CD4-positive, alpha-beta T cell (primary cell): ENCODE measurements around the gene ADAD2. TPM values are rescaled to one million over a fixed set of nuclear protein-coding genes. Genes with fewer than 3 reads are reported as not detected.

ENCODE experiments used
- ATAC-seq: fragments of 200-7000 bp; cut with Tn5 transposase; one replicate; pipeline ENCODE4 v1.10.0; 2022; ENCODE audit warnings: mild to moderate bottlenecking; ENCODE audit not compliant: poor library complexity
- CTCF ChIA-PET: fragments of 350-600 bp; sonication (Branson Sonifier 250); formaldehyde crosslinking; loops from one replicate; lab custom pipeline; 2021; ENCODE audit warnings: antibody characterized with exemption, inconsistent platforms; lab: Charles Lee
- POLR2A ChIA-PET: fragments of 350-600 bp; sonication (Branson Sonifier 250); formaldehyde crosslinking; loops from one replicate; lab custom pipeline; 2021; ENCODE audit warnings: antibody characterized with exemption, inconsistent platforms; lab: Charles Lee
- DNase-seq, 14 experiments: peaks; one replicate each; pipeline ENCODE4 v3.0.0-alpha.2; 2013 to 2020; ENCODE audit warnings: mixed read lengths in 2 of 14
- H3K27ac ChIP-seq, 2 donors: one replicate each; pipeline versions ENCODE4 v1.5.1 to v1.7.0; 2013; ENCODE audit warnings: low read length in 2 of 2, low read depth in 1 of 2, mild to moderate bottlenecking in 1 of 2
- H3K27me3 ChIP-seq, 2 experiments: 1 replicate in 1 of 2; 2 replicates in 1 of 2; pipeline versions ENCODE4 v1.6.1 to v1.7.0; 2013; ENCODE audit warnings: low read length in 2 of 2, control low read depth in 1 of 2, mild to moderate bottlenecking in 1 of 2, moderate library complexity in 1 of 2; ENCODE audit not compliant: insufficient read depth in 2 of 2, control insufficient read depth in 1 of 2
- H3K36me3 ChIP-seq: one replicate; pipeline ENCODE4 v1.6.1; 2013; ENCODE audit warnings: low read length, control low read depth; ENCODE audit not compliant: insufficient read depth
- H3K4me1 ChIP-seq: one replicate; pipeline ENCODE4 v1.6.1; 2013; ENCODE audit warnings: low read length, control low read depth; ENCODE audit not compliant: insufficient read depth
- H3K4me3 ChIP-seq: one replicate; pipeline ENCODE4 v1.5.1; 2013; ENCODE audit warnings: mild to moderate bottlenecking, low read length, moderate library complexity
- H3K9me3 ChIP-seq, 2 experiments: 1 replicate in 1 of 2; 2 replicates in 1 of 2; pipeline versions ENCODE4 v1.6.1 to v1.7.0; 2013; ENCODE audit warnings: low read length in 2 of 2, mild to moderate bottlenecking in 2 of 2, control low read depth in 1 of 2, moderate library complexity in 1 of 2; ENCODE audit not compliant: control insufficient read depth in 1 of 2, insufficient read depth in 1 of 2
- H3K27ac Mint-ChIP-seq: one replicate; pipeline ENCODE4 v1.8.0; 2020; ENCODE audit warnings: mixed read lengths
- H3K27me3 Mint-ChIP-seq: one replicate; pipeline ENCODE4 v1.8.0; 2021; ENCODE audit warnings: mixed read lengths
- H3K36me3 Mint-ChIP-seq: one replicate; pipeline ENCODE4 v1.8.0; 2021; ENCODE audit warnings: low read depth, mixed read lengths
- H3K4me1 Mint-ChIP-seq: one replicate; pipeline ENCODE4 v1.8.0; 2021; ENCODE audit warnings: low read depth, mixed read lengths
- H3K4me3 Mint-ChIP-seq: one replicate; pipeline ENCODE4 v1.8.0; 2020; ENCODE audit warnings: mild to moderate bottlenecking, mixed read lengths
- H3K9me3 Mint-ChIP-seq: one replicate; pipeline ENCODE4 v1.8.0; 2020; ENCODE audit warnings: mixed read lengths
- intact Hi-C, 2 experiments: fragments of 100-400 bp; cut with DNase I in 1 of 2; cut with micrococcal nuclease in 1 of 2; formaldehyde crosslinking; loops; one replicate each; pipeline versions ENCODE4 v1.15.1 to v1.9.0; 2023 to 2025; cut with DNase I, micrococcal nuclease
- total RNA-seq, 174 experiments: library from RNA in 2 of 174; stranded (reverse) in 2 of 174; gene quantifications; one replicate each; pipeline ENCODE4 v1.2.3 and lab custom pipeline; 2021 to 2026
- TF ChIP-seq, protein P1 (sequence below): fragments of 200-600 bp; IDR thresholded peaks from one replicate; pipeline ENCODE4 v1.8.0; 2022; ENCODE audit warnings: antibody characterized with exemption, mild to moderate bottlenecking

ADAD2 gene
- total RNA-seq, 2 experiments from 2014 or later: 0.59 TPM; not detected in 1

GRCh38 chr16:84193480-84193879, 2.5 kb downstream of the ADAD2 start:
- DNase-seq (peak in 3 of 14 experiments; percentile 22 to 48 (median 40)), ATAC-seq (peak; percentile 74)
- no peaks in the 10 kb centered on the region for H3K9me3 ChIP-seq
- Mint-ChIP-seq H3K27ac (peak overlapping the region; percentile 78), H3K36me3 (no peaks in the 10 kb centered on the region), H3K4me3 (peak overlapping the region; percentile 62), H3K27me3 (no peaks in the 10 kb centered on the region), H3K4me1 (peaks cover 19% of the 10 kb centered on the region), H3K9me3 (no peaks in the 10 kb centered on the region)
- peaks cover 22% of the 10 kb centered on the region for H3K4me1 ChIP-seq
- POLR2A ChIA-PET: interaction anchor here (1.1 to 1.3 kb wide), 2 partner anchors 21 to 76 kb away, joined by 3 to 4 read pairs; partner anchors contain the start of gene MBTPS1
- H3K4me3 ChIP-seq: no peak overlapping the region
- TF ChIP-seq, protein P1, sequence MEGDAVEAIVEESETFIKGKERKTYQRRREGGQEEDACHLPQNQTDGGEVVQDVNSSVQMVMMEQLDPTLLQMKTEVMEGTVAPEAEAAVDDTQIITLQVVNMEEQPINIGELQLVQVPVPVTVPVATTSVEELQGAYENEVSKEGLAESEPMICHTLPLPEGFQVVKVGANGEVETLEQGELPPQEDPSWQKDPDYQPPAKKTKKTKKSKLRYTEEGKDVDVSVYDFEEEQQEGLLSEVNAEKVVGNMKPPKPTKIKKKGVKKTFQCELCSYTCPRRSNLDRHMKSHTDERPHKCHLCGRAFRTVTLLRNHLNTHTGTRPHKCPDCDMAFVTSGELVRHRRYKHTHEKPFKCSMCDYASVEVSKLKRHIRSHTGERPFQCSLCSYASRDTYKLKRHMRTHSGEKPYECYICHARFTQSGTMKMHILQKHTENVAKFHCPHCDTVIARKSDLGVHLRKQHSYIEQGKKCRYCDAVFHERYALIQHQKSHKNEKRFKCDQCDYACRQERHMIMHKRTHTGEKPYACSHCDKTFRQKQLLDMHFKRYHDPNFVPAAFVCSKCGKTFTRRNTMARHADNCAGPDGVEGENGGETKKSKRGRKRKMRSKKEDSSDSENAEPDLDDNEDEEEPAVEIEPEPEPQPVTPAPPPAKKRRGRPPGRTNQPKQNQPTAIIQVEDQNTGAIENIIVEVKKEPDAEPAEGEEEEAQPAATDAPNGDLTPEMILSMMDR: no peak
- H3K27me3 ChIP-seq: no peaks in the 10 kb centered on the region
- H3K27ac ChIP-seq: no peak overlapping the region
- CTCF ChIA-PET: no interaction called here
- H3K36me3 ChIP-seq: no peaks in the 10 kb centered on the region
- intact Hi-C loops: no loop called here

GRCh38 chr16:84194018-84194417, 3.1 kb downstream of the ADAD2 start:
- Histone ChIP-seq H3K27ac (no peak overlapping the region), H3K4me3 (peak overlapping the region; percentile 20), H3K4me1 (peaks cover 22% of the 10 kb centered on the region), H3K27me3 (no peaks in the 10 kb centered on the region), H3K36me3 (no peaks in the 10 kb centered on the region), H3K9me3 (no peaks in the 10 kb centered on the region)
- intact Hi-C loops: no loop called here
- TF ChIP-seq, protein P1: no peak
- ATAC-seq (no peak), DNase-seq (no peak)
- Mint-ChIP-seq H3K36me3 (no peaks in the 10 kb centered on the region), H3K4me3 (peak overlapping the region; percentile 62), H3K9me3 (no peaks in the 10 kb centered on the region), H3K27me3 (no peaks in the 10 kb centered on the region), H3K4me1 (peaks cover 19% of the 10 kb centered on the region), H3K27ac (peak overlapping the region; percentile 78)
- ChIA-PET POLR2A (no interaction called here), CTCF (no interaction called here)

DNA sequence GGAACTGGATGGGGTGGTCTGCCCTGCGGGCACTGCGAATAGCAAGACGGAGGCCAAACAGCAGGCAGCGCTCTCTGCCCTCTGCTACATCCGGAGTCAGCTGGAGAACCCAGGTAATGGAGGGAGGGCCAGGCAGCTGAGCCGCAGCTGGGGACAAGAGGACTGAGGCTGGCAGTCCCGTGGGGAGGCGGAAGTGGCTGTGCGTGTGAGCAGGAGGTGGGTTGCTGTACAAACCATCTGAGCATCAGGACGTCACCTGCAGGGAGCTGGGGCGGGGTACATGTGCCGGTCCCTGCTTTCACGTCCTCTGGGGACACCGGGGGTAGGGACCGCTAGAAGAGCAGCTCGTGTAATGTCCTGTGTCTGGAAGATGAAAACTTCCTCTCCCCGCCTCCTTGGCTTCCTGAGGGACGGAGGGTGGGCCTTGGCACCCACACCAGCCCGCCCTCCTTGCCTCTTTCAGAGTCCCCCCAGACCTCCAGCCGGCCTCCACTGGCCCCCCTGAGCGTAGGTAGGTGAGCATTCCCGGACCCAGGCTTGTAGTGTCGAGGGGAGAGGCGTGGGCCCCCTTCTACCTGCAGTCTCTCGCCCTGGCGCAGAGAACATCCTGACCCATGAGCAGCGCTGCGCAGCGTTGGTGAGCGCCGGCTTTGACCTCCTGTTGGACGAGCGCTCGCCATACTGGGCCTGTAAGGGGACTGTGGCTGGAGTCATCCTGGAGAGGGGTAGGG, 3.7 kb downstream of the ADAD2 start:
- no peaks in the 10 kb centered on the region for H3K36me3 ChIP-seq
- intact Hi-C loops: no loop called here
- DNase-seq: peak in 11 of 14 experiments; percentile 12 to 69 (median 43)
- Mint-ChIP-seq H3K27me3 (no peaks in the 10 kb centered on the region), H3K27ac (peak overlapping the region; percentile 78), H3K9me3 (no peaks in the 10 kb centered on the region), H3K4me3 (peak overlapping the region; percentile 62), H3K36me3 (no peaks in the 10 kb centered on the region), H3K4me1 (peaks cover 19% of the 10 kb centered on the region)
- no peaks in the 10 kb centered on the region for H3K9me3 ChIP-seq
- no peaks in the 10 kb centered on the region for H3K27me3 ChIP-seq
- H3K4me1 ChIP-seq: peaks cover 22% of the 10 kb centered on the region
- TF ChIP-seq, protein P1: no peak
- ATAC-seq: peak; percentile 65
- peak overlapping the region; percentile 20 for H3K4me3 ChIP-seq
- POLR2A ChIA-PET: no interaction called here
- no peak overlapping the region for H3K27ac ChIP-seq
- CTCF ChIA-PET: no interaction called here
